Measurements from ENCODE around the gene SCCPDH. TPM values are rescaled to one million over a fixed set of nuclear protein-coding genes. Genes with fewer than 3 reads are reported as not detected.

Gene SCCPDH
- polyA plus RNA-seq, 1 of the 3 experiments (the other 2 are of a cell fraction): 32.2 TPM

DNA sequence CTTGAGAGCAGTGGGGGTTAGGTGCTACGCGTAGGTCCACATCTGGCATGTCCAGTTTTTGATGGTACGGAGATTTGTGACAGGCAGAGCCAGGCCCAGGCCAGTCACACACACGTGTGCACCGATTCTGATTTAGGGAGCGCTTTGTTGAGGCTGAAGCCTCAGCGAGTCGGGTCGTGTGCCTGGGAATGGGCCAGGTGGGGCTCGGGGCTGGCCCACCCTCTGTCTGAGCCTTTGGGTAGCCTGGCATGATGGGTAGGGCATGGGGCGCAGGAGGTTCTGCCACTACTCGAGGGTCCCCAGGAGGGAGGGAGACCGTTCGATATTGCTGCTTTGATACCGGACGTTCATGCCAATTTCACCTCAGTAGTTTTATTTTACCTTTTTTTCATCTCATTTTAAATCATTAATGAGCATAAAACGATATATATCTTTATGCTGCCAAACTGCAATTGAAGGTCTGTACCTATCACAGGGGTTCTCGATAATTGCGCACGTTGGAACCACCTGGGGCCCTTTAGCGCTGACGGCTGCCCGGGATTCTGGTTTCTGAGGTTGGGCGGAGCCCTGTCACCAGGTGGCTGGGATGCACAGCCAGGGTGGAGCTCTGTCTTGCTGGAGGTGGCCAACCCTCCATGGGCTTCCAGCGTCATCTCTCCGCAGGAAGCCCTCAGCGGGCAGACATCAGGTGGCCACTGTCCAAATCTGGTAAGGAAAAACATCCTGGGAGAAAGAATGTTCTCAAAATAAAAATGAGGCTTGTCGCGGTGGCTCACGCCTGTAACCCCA lies 71.9 kb downstream of the SCCPDH start:
- H3K9me2 ChIP-seq: no peaks in the 10 kb centered on the region
- H3K79me2 ChIP-seq (ENCODE audit: insufficient read depth): no peaks in the 10 kb centered on the region
- H3K27ac ChIP-seq (ENCODE audit: low read depth in 2 of 2, low read length in 1 of 2): no peak overlapping the region
- no peak for DNase-seq
- no peak overlapping the region for H2AFZ ChIP-seq (ENCODE audit: low read depth)
- WGBS (ENCODE audit: low lambda C conversion rate): 93% methylated on average over 29 of the region's 30 CpGs
- no peak overlapping the region for H3K4me3 ChIP-seq (ENCODE audit: low read depth in 2 of 2, low read length in 1 of 2)
- H4K20me1 ChIP-seq (ENCODE audit: insufficient read depth): no peaks in the 10 kb centered on the region
- H3K36me3 ChIP-seq (replicated peaks in 1 of 2; ENCODE audit: control insufficient read depth in 1 of 2, insufficient read depth in 2 of 2, low read length in 1 of 2): no peaks in the 10 kb centered on the region
- H3K9ac ChIP-seq: no peak overlapping the region
- H3K27me3 ChIP-seq (ENCODE audit: insufficient read depth): no peaks in the 10 kb centered on the region
- no peaks in the 10 kb centered on the region for H3F3A ChIP-seq (replicated peaks; ENCODE audit: insufficient read depth)
- H3K4me2 ChIP-seq: no peak overlapping the region
- peaks cover 0 to 8% of the 10 kb centered on the region in 2 experiments; a peak in 2 of 4 replicates for H3K4me1 ChIP-seq (ENCODE audit: control insufficient read depth in 1 of 2, insufficient read depth in 2 of 2, low read depth in 1 of 2, low read length in 1 of 2)
- ChIA-PET CTCF (no interaction called here), POLR2A (no interaction called here)
- H3K9me3 ChIP-seq: no peaks in the 10 kb centered on the region
- no peak for TF ChIP-seq MXI1 (IDR thresholded peaks at IDR 0.05; ENCODE audit: low read depth, low read length)
- TF ChIP-seq JUND (IDR thresholded peaks at IDR 0.05): no peak
- TF ChIP-seq SMC3 (IDR thresholded peaks at IDR 0.05; ENCODE audit: low read depth, low read length): no peak
- no peak for TF ChIP-seq GATA2 (CRISPR knock-in tag; IDR thresholded peaks at IDR 0.05)
- TF ChIP-seq, protein P1, sequence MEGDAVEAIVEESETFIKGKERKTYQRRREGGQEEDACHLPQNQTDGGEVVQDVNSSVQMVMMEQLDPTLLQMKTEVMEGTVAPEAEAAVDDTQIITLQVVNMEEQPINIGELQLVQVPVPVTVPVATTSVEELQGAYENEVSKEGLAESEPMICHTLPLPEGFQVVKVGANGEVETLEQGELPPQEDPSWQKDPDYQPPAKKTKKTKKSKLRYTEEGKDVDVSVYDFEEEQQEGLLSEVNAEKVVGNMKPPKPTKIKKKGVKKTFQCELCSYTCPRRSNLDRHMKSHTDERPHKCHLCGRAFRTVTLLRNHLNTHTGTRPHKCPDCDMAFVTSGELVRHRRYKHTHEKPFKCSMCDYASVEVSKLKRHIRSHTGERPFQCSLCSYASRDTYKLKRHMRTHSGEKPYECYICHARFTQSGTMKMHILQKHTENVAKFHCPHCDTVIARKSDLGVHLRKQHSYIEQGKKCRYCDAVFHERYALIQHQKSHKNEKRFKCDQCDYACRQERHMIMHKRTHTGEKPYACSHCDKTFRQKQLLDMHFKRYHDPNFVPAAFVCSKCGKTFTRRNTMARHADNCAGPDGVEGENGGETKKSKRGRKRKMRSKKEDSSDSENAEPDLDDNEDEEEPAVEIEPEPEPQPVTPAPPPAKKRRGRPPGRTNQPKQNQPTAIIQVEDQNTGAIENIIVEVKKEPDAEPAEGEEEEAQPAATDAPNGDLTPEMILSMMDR (IDR thresholded peaks at IDR 0.05): no peak
- TF ChIP-seq USF2 (IDR thresholded peaks at IDR 0.05; ENCODE audit: borderline replicate concordance, low read depth, low read length): no peak
- no peak for TF ChIP-seq ELF1 (IDR thresholded peaks at IDR 0.05)
- TF ChIP-seq FOXJ3 (CRISPR knock-in tag; IDR thresholded peaks at IDR 0.05): no peak

GRCh38 chr1:246797157-246797556 lies 72.9 kb downstream of the SCCPDH start:
- 57% methylated on average over 8 of the region's 8 CpGs for WGBS (ENCODE audit: low lambda C conversion rate)
- ChIA-PET POLR2A (no interaction called here), CTCF (interaction anchor here (0.6 kb wide), 1 partner anchor 10 kb away, joined by 3 read pairs; no protein-coding TSS in a partner anchor)

More at GRCh38 chr1:246797157-246797556, 72.9 kb downstream of the SCCPDH start:
- Histone ChIP-seq H3K9me2 (no peaks in the 10 kb centered on the region), H3K9ac (no peak overlapping the region), H3K4me2 (no peak overlapping the region), H3K4me1 (ENCODE audit: control insufficient read depth in 1 of 2, insufficient read depth in 2 of 2, low read depth in 1 of 2, low read length in 1 of 2) (peaks cover 0 to 11% of the 10 kb centered on the region in 2 experiments; a peak in 2 of 4 replicates), H3K27me3 (ENCODE audit: insufficient read depth) (no peaks in the 10 kb centered on the region), H3K79me2 (ENCODE audit: insufficient read depth) (no peaks in the 10 kb centered on the region), H3F3A (replicated peaks; ENCODE audit: insufficient read depth) (no peaks in the 10 kb centered on the region), H4K20me1 (ENCODE audit: insufficient read depth) (no peaks in the 10 kb centered on the region), H3K4me3 (ENCODE audit: low read depth in 2 of 2, low read length in 1 of 2) (no peak overlapping the region), H3K27ac (ENCODE audit: low read depth in 2 of 2, low read length in 1 of 2) (no peak overlapping the region), H3K9me3 (no peaks in the 10 kb centered on the region), H2AFZ (ENCODE audit: low read depth) (no peak overlapping the region), H3K36me3 (replicated peaks in 1 of 2; ENCODE audit: control insufficient read depth in 1 of 2, insufficient read depth in 2 of 2, low read length in 1 of 2) (no peaks in the 10 kb centered on the region)
- TF ChIP-seq SIN3A (IDR thresholded peaks at IDR 0.05; ENCODE audit: borderline replicate concordance, low read depth, low read length) (no peak), NRF1 (IDR thresholded peaks at IDR 0.05; ENCODE audit: low read depth, low read length) (no peak), YY1 (IDR thresholded peaks at IDR 0.05; ENCODE audit: low read depth) (no peak), GATA2 (CRISPR knock-in tag; IDR thresholded peaks at IDR 0.05) (no peak), CHD2 (IDR thresholded peaks at IDR 0.05; ENCODE audit: low read length, partially characterized antibody) (no peak), RXRA (IDR thresholded peaks at IDR 0.05; ENCODE audit: borderline replicate concordance, low read depth) (no peak)
- TF ChIP-seq, protein P2, sequence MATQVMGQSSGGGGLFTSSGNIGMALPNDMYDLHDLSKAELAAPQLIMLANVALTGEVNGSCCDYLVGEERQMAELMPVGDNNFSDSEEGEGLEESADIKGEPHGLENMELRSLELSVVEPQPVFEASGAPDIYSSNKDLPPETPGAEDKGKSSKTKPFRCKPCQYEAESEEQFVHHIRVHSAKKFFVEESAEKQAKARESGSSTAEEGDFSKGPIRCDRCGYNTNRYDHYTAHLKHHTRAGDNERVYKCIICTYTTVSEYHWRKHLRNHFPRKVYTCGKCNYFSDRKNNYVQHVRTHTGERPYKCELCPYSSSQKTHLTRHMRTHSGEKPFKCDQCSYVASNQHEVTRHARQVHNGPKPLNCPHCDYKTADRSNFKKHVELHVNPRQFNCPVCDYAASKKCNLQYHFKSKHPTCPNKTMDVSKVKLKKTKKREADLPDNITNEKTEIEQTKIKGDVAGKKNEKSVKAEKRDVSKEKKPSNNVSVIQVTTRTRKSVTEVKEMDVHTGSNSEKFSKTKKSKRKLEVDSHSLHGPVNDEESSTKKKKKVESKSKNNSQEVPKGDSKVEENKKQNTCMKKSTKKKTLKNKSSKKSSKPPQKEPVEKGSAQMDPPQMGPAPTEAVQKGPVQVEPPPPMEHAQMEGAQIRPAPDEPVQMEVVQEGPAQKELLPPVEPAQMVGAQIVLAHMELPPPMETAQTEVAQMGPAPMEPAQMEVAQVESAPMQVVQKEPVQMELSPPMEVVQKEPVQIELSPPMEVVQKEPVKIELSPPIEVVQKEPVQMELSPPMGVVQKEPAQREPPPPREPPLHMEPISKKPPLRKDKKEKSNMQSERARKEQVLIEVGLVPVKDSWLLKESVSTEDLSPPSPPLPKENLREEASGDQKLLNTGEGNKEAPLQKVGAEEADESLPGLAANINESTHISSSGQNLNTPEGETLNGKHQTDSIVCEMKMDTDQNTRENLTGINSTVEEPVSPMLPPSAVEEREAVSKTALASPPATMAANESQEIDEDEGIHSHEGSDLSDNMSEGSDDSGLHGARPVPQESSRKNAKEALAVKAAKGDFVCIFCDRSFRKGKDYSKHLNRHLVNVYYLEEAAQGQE (IDR thresholded peaks at IDR 0.05; ENCODE audit: low read depth, low read length): no peak
- TF ChIP-seq, protein P3, sequence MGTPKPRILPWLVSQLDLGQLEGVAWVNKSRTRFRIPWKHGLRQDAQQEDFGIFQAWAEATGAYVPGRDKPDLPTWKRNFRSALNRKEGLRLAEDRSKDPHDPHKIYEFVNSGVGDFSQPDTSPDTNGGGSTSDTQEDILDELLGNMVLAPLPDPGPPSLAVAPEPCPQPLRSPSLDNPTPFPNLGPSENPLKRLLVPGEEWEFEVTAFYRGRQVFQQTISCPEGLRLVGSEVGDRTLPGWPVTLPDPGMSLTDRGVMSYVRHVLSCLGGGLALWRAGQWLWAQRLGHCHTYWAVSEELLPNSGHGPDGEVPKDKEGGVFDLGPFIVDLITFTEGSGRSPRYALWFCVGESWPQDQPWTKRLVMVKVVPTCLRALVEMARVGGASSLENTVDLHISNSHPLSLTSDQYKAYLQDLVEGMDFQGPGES (IDR thresholded peaks at IDR 0.05; ENCODE audit: low read depth, low read length): no peak
- TF ChIP-seq, protein P4, sequence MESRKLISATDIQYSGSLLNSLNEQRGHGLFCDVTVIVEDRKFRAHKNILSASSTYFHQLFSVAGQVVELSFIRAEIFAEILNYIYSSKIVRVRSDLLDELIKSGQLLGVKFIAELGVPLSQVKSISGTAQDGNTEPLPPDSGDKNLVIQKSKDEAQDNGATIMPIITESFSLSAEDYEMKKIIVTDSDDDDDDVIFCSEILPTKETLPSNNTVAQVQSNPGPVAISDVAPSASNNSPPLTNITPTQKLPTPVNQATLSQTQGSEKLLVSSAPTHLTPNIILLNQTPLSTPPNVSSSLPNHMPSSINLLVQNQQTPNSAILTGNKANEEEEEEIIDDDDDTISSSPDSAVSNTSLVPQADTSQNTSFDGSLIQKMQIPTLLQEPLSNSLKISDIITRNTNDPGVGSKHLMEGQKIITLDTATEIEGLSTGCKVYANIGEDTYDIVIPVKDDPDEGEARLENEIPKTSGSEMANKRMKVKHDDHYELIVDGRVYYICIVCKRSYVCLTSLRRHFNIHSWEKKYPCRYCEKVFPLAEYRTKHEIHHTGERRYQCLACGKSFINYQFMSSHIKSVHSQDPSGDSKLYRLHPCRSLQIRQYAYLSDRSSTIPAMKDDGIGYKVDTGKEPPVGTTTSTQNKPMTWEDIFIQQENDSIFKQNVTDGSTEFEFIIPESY (IDR thresholded peaks at IDR 0.05; ENCODE audit: borderline replicate concordance, low read depth): no peak
- no peak for DNase-seq
